Endothelial cell of umbilical vein (primary cell): Measurements from ENCODE around the gene ASAP2. TPM values are rescaled to one million over a fixed set of nuclear protein-coding genes. Genes with fewer than 3 reads are reported as not detected.

ENCODE experiments used
- BruUV-seq: library from RNA; stranded (reverse); fragments of 400-500 nt; replicated peaks from 2 replicates; lab custom pipeline; 2021; lab: Mats Ljungman, UMichigan
- CTCF ChIA-PET: fragments of 300-600, 350-600 bp; sonication (Branson Sonifier 250); formaldehyde crosslinking; loops from one replicate; lab custom pipeline; 2021; ENCODE audit warnings: antibody characterized with exemption, inconsistent platforms; lab: Charles Lee
- POLR2A ChIA-PET: fragments of 300-600, 350-600 bp; sonication (Branson Sonifier 250); formaldehyde crosslinking; loops from one replicate; lab custom pipeline; 2021; ENCODE audit warnings: antibody characterized with exemption, inconsistent platforms; lab: Charles Lee
- DNase-seq: peaks from one replicate; pipeline ENCODE4 v3.0.0-alpha.2; 2011; ENCODE audit warnings: low read depth, low spot score
- FAIRE-seq: peaks from 2 replicates; lab custom pipeline; 2011; peaks lifted over from hg19 to GRCh38; lab: Jason Lieb, UNC
- H2AFZ ChIP-seq: 2 replicates; pipeline ENCODE4 v1.6.0; 2012; ENCODE audit warnings: low read depth, low read length, control low read depth, inconsistent platforms
- H3K27ac ChIP-seq: 2 replicates; pipeline ENCODE4 v1.5.1; 2011; ENCODE audit warnings: low read depth, mild to moderate bottlenecking, control low read depth, low read length, moderate library complexity; ENCODE audit not compliant: insufficient read depth
- H3K27me3 ChIP-seq, 2 experiments: 2 replicates each; pipeline versions ENCODE4 v1.6.0 to v1.6.1; 2011; ENCODE audit warnings: low read length in 2 of 2, mixed read lengths in 1 of 2; ENCODE audit not compliant: control insufficient read depth in 2 of 2, insufficient read depth in 2 of 2
- H3K36me3 ChIP-seq, 2 experiments: 2 replicates in 1 of 2; 3 replicates in 1 of 2; pipeline ENCODE4 v1.5.1; 2011; ENCODE audit warnings: low read length in 2 of 2, mild to moderate bottlenecking in 1 of 2, moderate library complexity in 1 of 2; ENCODE audit not compliant: control insufficient read depth in 2 of 2, insufficient read depth in 2 of 2; ENCODE audit errors: extremely low read depth in 1 of 2
- H3K4me1 ChIP-seq: 3 replicates; pipeline ENCODE4 v1.5.1; 2011; ENCODE audit warnings: mild to moderate bottlenecking, low read length; ENCODE audit not compliant: control insufficient read depth, insufficient read depth; ENCODE audit errors: extremely low read depth
- H3K4me2 ChIP-seq: 2 replicates; pipeline ENCODE4 v1.6.1; 2011; ENCODE audit warnings: low read length, control low read depth, mixed read lengths; ENCODE audit not compliant: insufficient read depth
- H3K4me3 ChIP-seq, 3 experiments: fragments of 200-600 bp in 1 of 3; sonication (generic), shearing (Covaris generic) in 1 of 3; replicated peaks in 1 of 3; 2 replicates each; pipeline ENCODE4 v1.5.1; 2011 to 2016; ENCODE audit warnings: control low read depth in 3 of 3, low read length in 3 of 3, mild to moderate bottlenecking in 2 of 3, inconsistent platforms in 1 of 3, low read depth in 1 of 3, moderate library complexity in 1 of 3; ENCODE audit not compliant: insufficient read depth in 1 of 3
- H3K79me2 ChIP-seq: 2 replicates; pipeline ENCODE4 v1.6.0; 2012; ENCODE audit warnings: low read length, inconsistent platforms; ENCODE audit not compliant: control insufficient read depth, insufficient read depth
- H3K9ac ChIP-seq: replicated peaks from 2 replicates; pipeline ENCODE3; 2011; ENCODE audit warnings: low read length, control low read depth; ENCODE audit not compliant: insufficient read depth; ENCODE audit errors: extremely low read depth
- H3K9me1 ChIP-seq: replicated peaks from 3 replicates; pipeline ENCODE4 v1.6.0; 2011; ENCODE audit warnings: mild to moderate bottlenecking, low read length; ENCODE audit not compliant: control insufficient read depth, insufficient read depth; ENCODE audit errors: extremely low read depth
- H3K9me3 ChIP-seq: replicated peaks from 2 replicates; pipeline ENCODE4 v1.5.1; 2012; ENCODE audit warnings: low read length, inconsistent platforms; ENCODE audit not compliant: control insufficient read depth, insufficient read depth
- H4K20me1 ChIP-seq: replicated peaks from 2 replicates; pipeline ENCODE3; 2011; ENCODE audit warnings: mild to moderate bottlenecking, low read length; ENCODE audit not compliant: control insufficient read depth, insufficient read depth; ENCODE audit errors: extremely low read depth
- CTCF ChIP-seq, 2 donors: IDR thresholded peaks; 1 replicate in 1 of 2; 2 replicates in 1 of 2; pipeline ENCODE4 v1.5.1; 2011; ENCODE audit warnings: low read length in 2 of 2, mild to moderate bottlenecking in 2 of 2, moderate library complexity in 2 of 2, control low read depth in 1 of 2, inconsistent platforms in 1 of 2, low read depth in 1 of 2; ENCODE audit not compliant: insufficient read depth in 1 of 2; ENCODE audit errors: extremely low read depth in 1 of 2
- EZH2 ChIP-seq: IDR thresholded peaks from 2 replicates; pipeline ENCODE4 v1.6.1; 2012; ENCODE audit warnings: borderline replicate concordance, low read depth, mild to moderate bottlenecking, moderate library complexity, low read length, inconsistent platforms; ENCODE audit not compliant: severe bottlenecking
- FOS ChIP-seq: IDR thresholded peaks from 2 replicates; pipeline ENCODE4 v1.6.1; 2011; ENCODE audit warnings: mild to moderate bottlenecking, low read length, moderate library complexity, borderline replicate concordance; ENCODE audit not compliant: insufficient read depth
- GATA2 ChIP-seq: IDR thresholded peaks from 2 replicates; pipeline ENCODE4 v1.7.0; 2011; ENCODE audit warnings: low read depth, mild to moderate bottlenecking, moderate library complexity, mixed read lengths, low read length; ENCODE audit not compliant: insufficient read length, insufficient read depth
- JUN ChIP-seq: IDR thresholded peaks from 2 replicates; pipeline ENCODE4 v1.6.1; 2011; ENCODE audit warnings: borderline replicate concordance, low read depth; ENCODE audit not compliant: insufficient read length, insufficient read depth
- MYC ChIP-seq: IDR thresholded peaks from one replicate; pipeline ENCODE4 v1.6.1; 2011; ENCODE audit warnings: mild to moderate bottlenecking, low read depth, low read length
- POLR2A ChIP-seq: IDR thresholded peaks from 2 replicates; pipeline ENCODE4 v1.6.1; 2012; ENCODE audit warnings: low read depth, mild to moderate bottlenecking, control low read depth, low read length
- POLR2AphosphoS5 ChIP-seq: IDR thresholded peaks from 2 replicates; pipeline ENCODE4 v1.6.1; 2012; ENCODE audit warnings: low read depth, mild to moderate bottlenecking, control low read depth, low read length, moderate library complexity; ENCODE audit not compliant: insufficient read depth
- dilution Hi-C: fragments of 300-500 bp; cut with MboI; formaldehyde crosslinking; loops from one replicate; pipeline ENCODE4 v1.15.0; 2019; ENCODE audit warnings: low sequenced_read_pairs; ENCODE audit not compliant: extremely low pct_ligation_motif_present
- intact Hi-C: fragments of 100-400 bp; cut with micrococcal nuclease; formaldehyde crosslinking; loops from one replicate; pipeline ENCODE4 v1.10.0; 2022
- polyA plus RNA-seq, 4 experiments: library from polyadenylated mRNA; depleted of rRNA in 3 of 4; stranded (reverse) in 3 of 4; unstranded in 1 of 4; fragments of >200 nt; gene quantifications; 2 replicates each; pipeline versions ENCODE4 v1.2.1 to v1.2.3, GENCODE V29; 2011 to 2012; ENCODE audit warnings: missing spikeins in 1 of 4
- total RNA-seq: library from RNA; stranded (reverse); gene quantifications from 2 replicates; pipeline ENCODE4 v1.2.3, GENCODE V29; 2021

ASAP2 gene
- total and polyA plus RNA-seq, 2 donors (not counting 3 experiments of a cell fraction or from before 2014, with no cell fraction given): 31.1 to 79.2 TPM

- ChIA-PET POLR2A (no interaction called here), CTCF (no interaction called here)
- H3K9me3 ChIP-seq: no peaks in the 10 kb centered on the region
- H3K4me2 ChIP-seq: no peak overlapping the region
- H3K4me1 ChIP-seq: peaks cover 23% of the 10 kb centered on the region
- FAIRE-seq (no peak), DNase-seq (no peak)
- no peak overlapping the region for H3K4me3 ChIP-seq
- no peaks in the 10 kb centered on the region for H4K20me1 ChIP-seq
- H3K36me3 ChIP-seq: no peaks in the 10 kb centered on the region
- no peak overlapping the region for H3K27ac ChIP-seq
- BruUV-seq: no TSS peak
- dilution Hi-C loops: no loop called here
- H3K9me1 ChIP-seq: no peaks in the 10 kb centered on the region
- no peaks in the 10 kb centered on the region for H3K27me3 ChIP-seq
- intact Hi-C loops: no loop called here
- TF ChIP-seq POLR2AphosphoS5 (no peak), FOS (no peak), MYC (no peak), JUN (no peak), EZH2 (no peak), GATA2 (no peak), CTCF (IDR thresholded peaks at IDR 0.05; ENCODE audit: extremely low read depth in 1 of 2, insufficient read depth in 1 of 2, low read depth in 1 of 2, low read length in 2 of 2) (no peak), POLR2A (no peak)
- no peak overlapping the region for H3K9ac ChIP-seq
- peaks cover 12% of the 10 kb centered on the region for H3K79me2 ChIP-seq
- no peak overlapping the region for H2AFZ ChIP-seq
These were observed 3.6 kb upstream of the ASAP2 start for GRCh38 chr2:9203006-9203405.
